NB4 (cell line): Measurements from ENCODE around the gene LGALS1.

ENCODE experiments used
- CTCF ChIP-seq: IDR thresholded peaks from one replicate; pipeline ENCODE4 v1.5.1; 2012; ENCODE audit warnings: low read depth, low read length
- MYC ChIP-seq: IDR thresholded peaks from 2 replicates; pipeline ENCODE4 v1.6.1; 2011; ENCODE audit warnings: low read depth, low read length
- POLR2A ChIP-seq: IDR thresholded peaks from 2 replicates; pipeline ENCODE4 v1.6.1; 2011; ENCODE audit warnings: mild to moderate bottlenecking; ENCODE audit not compliant: insufficient read length; ENCODE audit errors: extremely low read depth
- TF ChIP-seq, protein P1 (sequence below): IDR thresholded peaks from 2 replicates; pipeline ENCODE4 v1.6.1; 2011; ENCODE audit warnings: low read depth, low read length

GRCh38 chr22:37634417-37634924 lies 41.0 kb upstream of the LGALS1 start:
- no peak for TF ChIP-seq CTCF
- TF ChIP-seq POLR2A, result no peak
- no peak for TF ChIP-seq MYC
- TF ChIP-seq, protein P1, sequence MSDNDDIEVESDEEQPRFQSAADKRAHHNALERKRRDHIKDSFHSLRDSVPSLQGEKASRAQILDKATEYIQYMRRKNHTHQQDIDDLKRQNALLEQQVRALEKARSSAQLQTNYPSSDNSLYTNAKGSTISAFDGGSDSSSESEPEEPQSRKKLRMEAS, result no peak; the same call in 1 of the 2 replicates
